ENCODE measurements around the gene CA10.

Gene CA10

GRCh38 chr17:51667706-51668083 is 490.8 kb downstream of the CA10 start:
- H3K27me3 ChIP-seq (ENCODE audit: insufficient read depth, low read length, poor library complexity, severe bottlenecking), result peaks cover 28% of the 10 kb centered on the region
- H3K4me1 ChIP-seq (ENCODE audit: insufficient read depth, low read length, poor library complexity, severe bottlenecking), result no peaks in the 10 kb centered on the region
- no peaks in the 10 kb centered on the region for H3K36me3 ChIP-seq (ENCODE audit: insufficient read depth, low read length)
- no peak overlapping the region for H2AFZ ChIP-seq (ENCODE audit: low read length)
- no peaks in the 10 kb centered on the region for H4K20me1 ChIP-seq (ENCODE audit: insufficient read depth, low read length, poor library complexity, severe bottlenecking)
- H3K79me2 ChIP-seq (ENCODE audit: insufficient read depth, low read length), result no peaks in the 10 kb centered on the region
- H3K9me3 ChIP-seq (ENCODE audit: insufficient read depth, low read depth, low read length), result no peaks in the 10 kb centered on the region
- TF ChIP-seq CTCF (conservative IDR thresholded peaks at IDR 0.05; ENCODE audit: low read length) (no peak), EZH2phosphoT487 (IDR thresholded peaks at IDR 0.05; ENCODE audit: borderline replicate concordance) (no peak)
- no peak overlapping the region for H3K4me2 ChIP-seq (ENCODE audit: low read depth, low read length, poor library complexity, severe bottlenecking)
- no peaks in the 10 kb centered on the region for H3F3A ChIP-seq (ENCODE audit: low read depth)
- no peaks in the 10 kb centered on the region for H3K9me2 ChIP-seq (replicated peaks; ENCODE audit: low read depth, low read length)
- H3K4me3 ChIP-seq (ENCODE audit: low read length, poor library complexity, severe bottlenecking), result no peak overlapping the region
- no peak overlapping the region for H3K9ac ChIP-seq (ENCODE audit: low read depth, low read length, poor library complexity, severe bottlenecking)

- Histone ChIP-seq H3K4me2 (ENCODE audit: low read depth, low read length, poor library complexity, severe bottlenecking) (no peak overlapping the region), H3K4me1 (ENCODE audit: insufficient read depth, low read length, poor library complexity, severe bottlenecking) (no peaks in the 10 kb centered on the region), H4K20me1 (ENCODE audit: insufficient read depth, low read length, poor library complexity, severe bottlenecking) (no peaks in the 10 kb centered on the region), H3K36me3 (ENCODE audit: insufficient read depth, low read length) (no peaks in the 10 kb centered on the region), H3K27me3 (ENCODE audit: insufficient read depth, low read length, poor library complexity, severe bottlenecking) (peaks cover 22% of the 10 kb centered on the region), H3F3A (ENCODE audit: low read depth) (no peaks in the 10 kb centered on the region), H3K9ac (ENCODE audit: low read depth, low read length, poor library complexity, severe bottlenecking) (no peak overlapping the region), H3K4me3 (ENCODE audit: low read length, poor library complexity, severe bottlenecking) (no peak overlapping the region), H3K9me3 (ENCODE audit: insufficient read depth, low read depth, low read length) (no peaks in the 10 kb centered on the region), H3K9me2 (replicated peaks; ENCODE audit: low read depth, low read length) (no peaks in the 10 kb centered on the region), H3K79me2 (ENCODE audit: insufficient read depth, low read length) (no peaks in the 10 kb centered on the region), H2AFZ (ENCODE audit: low read length) (no peak overlapping the region)
- no peak for TF ChIP-seq CTCF (conservative IDR thresholded peaks at IDR 0.05; ENCODE audit: low read length)
- no peak for TF ChIP-seq EZH2phosphoT487 (IDR thresholded peaks at IDR 0.05; ENCODE audit: borderline replicate concordance)
These were observed 491.4 kb downstream of the CA10 start for GRCh38 chr17:51666971-51667705.

GRCh38 chr17:51662204-51663056 is 496.1 kb downstream of the CA10 start:
- Histone ChIP-seq H3K27me3 (ENCODE audit: insufficient read depth, low read length, poor library complexity, severe bottlenecking) (peaks cover 12% of the 10 kb centered on the region), H3K36me3 (ENCODE audit: insufficient read depth, low read length) (no peaks in the 10 kb centered on the region), H3K9me2 (replicated peaks; ENCODE audit: low read depth, low read length) (no peaks in the 10 kb centered on the region), H3K4me2 (ENCODE audit: low read depth, low read length, poor library complexity, severe bottlenecking) (no peak overlapping the region), H3K4me1 (ENCODE audit: insufficient read depth, low read length, poor library complexity, severe bottlenecking) (no peaks in the 10 kb centered on the region), H2AFZ (ENCODE audit: low read length) (no peak overlapping the region), H3F3A (ENCODE audit: low read depth) (no peaks in the 10 kb centered on the region), H3K9me3 (ENCODE audit: insufficient read depth, low read depth, low read length) (no peaks in the 10 kb centered on the region), H3K79me2 (ENCODE audit: insufficient read depth, low read length) (no peaks in the 10 kb centered on the region), H3K9ac (ENCODE audit: low read depth, low read length, poor library complexity, severe bottlenecking) (no peak overlapping the region), H3K4me3 (ENCODE audit: low read length, poor library complexity, severe bottlenecking) (no peak overlapping the region), H4K20me1 (ENCODE audit: insufficient read depth, low read length, poor library complexity, severe bottlenecking) (no peaks in the 10 kb centered on the region)
- TF ChIP-seq CTCF (conservative IDR thresholded peaks at IDR 0.05; ENCODE audit: low read length), result no peak
- no peak for TF ChIP-seq EZH2phosphoT487 (IDR thresholded peaks at IDR 0.05; ENCODE audit: borderline replicate concordance)
